BLaER1 treated with 17β-estradiol and CSF1 and Interleukin-3, amounts not matched to agents 10 nM and 100 nM (cell line): ENCODE data around the gene CEP104.

Source experiments
- H3K27ac ChIP-seq, 11 experiments: shearing (Covaris generic); formaldehyde crosslinking; 2 replicates each; pipeline ENCODE4 v1.8.1; 2022
- H3K27me3 ChIP-seq, 11 experiments: shearing (Covaris generic); formaldehyde crosslinking; 2 replicates each; pipeline ENCODE4 v1.8.1; 2022
- H3K36me3 ChIP-seq, 11 experiments: shearing (Covaris generic); formaldehyde crosslinking; 2 replicates each; pipeline ENCODE4 v1.8.1; 2022
- H3K4me1 ChIP-seq, 10 experiments: shearing (Covaris generic); formaldehyde crosslinking; 2 replicates each; pipeline ENCODE4 v1.8.1; 2022
- H3K4me2 ChIP-seq, 11 experiments: shearing (Covaris generic); formaldehyde crosslinking; 2 replicates each; pipeline ENCODE4 v1.8.1; 2022
- H3K4me3 ChIP-seq, 10 experiments: shearing (Covaris generic); formaldehyde crosslinking; 2 replicates each; pipeline ENCODE4 v1.8.1; 2022
- H3K9ac ChIP-seq, 11 experiments: shearing (Covaris generic); formaldehyde crosslinking; 2 replicates each; pipeline ENCODE4 v1.8.1; 2022
- H3K9me3 ChIP-seq, 11 experiments: shearing (Covaris generic); formaldehyde crosslinking; replicated peaks in 1 of 11; 2 replicates each; pipeline ENCODE4 v1.8.1; 2022
- H4K20me1 ChIP-seq, 11 experiments: shearing (Covaris generic); formaldehyde crosslinking; 2 replicates each; pipeline ENCODE4 v1.8.1; 2022
- Cebpa-rat ChIP-seq, 11 experiments: shearing (Covaris generic); IDR thresholded peaks; 2 replicates each; pipeline ENCODE4 v1.8.1; 2022

The CEP104 gene

DNA sequence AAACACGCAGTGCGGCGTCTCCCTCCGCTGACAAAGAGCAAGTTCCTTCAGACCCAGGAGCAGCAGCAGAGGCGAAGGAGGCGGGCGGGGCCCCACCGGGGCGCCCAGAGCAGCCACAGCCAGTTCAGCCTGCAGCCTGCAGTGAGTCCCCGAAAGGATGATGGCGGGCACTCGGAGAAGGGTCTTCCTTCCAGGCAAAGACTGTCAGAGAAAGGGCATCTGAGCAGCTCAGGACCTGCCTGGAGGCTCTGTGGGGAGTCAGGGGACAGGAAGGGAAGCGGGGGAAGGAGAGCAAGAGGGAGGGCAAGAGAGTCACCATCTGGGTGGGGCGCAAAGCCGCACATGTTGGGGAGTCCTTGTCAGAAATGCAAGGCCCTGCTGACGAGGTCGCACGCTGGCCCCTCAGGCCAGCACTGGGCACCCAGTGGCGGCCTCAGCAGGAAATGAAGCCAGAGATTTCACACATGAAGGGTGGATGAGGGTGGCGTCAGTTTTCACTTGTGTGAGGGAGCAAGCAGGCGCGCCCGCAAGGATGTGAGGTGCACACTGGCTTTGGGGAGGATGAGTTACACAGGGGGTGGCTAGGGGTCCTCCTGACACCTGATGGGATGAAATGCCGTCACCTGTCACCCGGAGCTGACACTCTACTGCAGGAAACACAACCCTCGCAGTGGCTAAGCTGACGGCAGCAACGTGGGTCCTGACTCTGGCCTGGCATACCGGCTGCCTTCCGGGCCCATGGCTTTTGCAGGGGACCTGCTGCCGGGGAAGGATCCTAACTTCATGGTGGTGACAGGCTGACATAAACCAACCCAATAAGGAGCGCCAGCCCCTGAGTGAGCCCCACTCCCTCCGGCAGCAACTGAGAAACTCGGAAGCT is 67.3 kb downstream of the CEP104 start:
- H4K20me1 ChIP-seq = peaks cover 99 to 100% (median 100%) of the 10 kb centered on the region in 11 experiments
- peaks cover 56 to 90% (median 83%) of the 10 kb centered on the region in 10 experiments for H3K4me1 ChIP-seq
- H3K27me3 ChIP-seq = peaks cover 0 to 4% (median 0%) of the 10 kb centered on the region in 11 experiments; a peak in 1 of 22 replicates
- peak overlapping the region; percentile 80 to 98 (median 87) for H3K4me2 ChIP-seq
- H3K27ac ChIP-seq = peak overlapping the region in 1 of 11 experiments; percentile 10; a peak in 1 of 22 replicates
- no peak for TF ChIP-seq Cebpa-rat (IDR thresholded peaks at IDR 0.05)
- H3K4me3 ChIP-seq = peak overlapping the region in 5 of 10 experiments; percentile 3 to 35 (median 6); a peak in 4 of 20 replicates
- peak overlapping the region; percentile 2 to 71 (median 37); a peak in 20 of 22 replicates for H3K9ac ChIP-seq
- no peaks in the 10 kb centered on the region for H3K9me3 ChIP-seq
- H3K36me3 ChIP-seq = peaks cover 41 to 75% (median 54%) of the 10 kb centered on the region in 11 experiments

DNA sequence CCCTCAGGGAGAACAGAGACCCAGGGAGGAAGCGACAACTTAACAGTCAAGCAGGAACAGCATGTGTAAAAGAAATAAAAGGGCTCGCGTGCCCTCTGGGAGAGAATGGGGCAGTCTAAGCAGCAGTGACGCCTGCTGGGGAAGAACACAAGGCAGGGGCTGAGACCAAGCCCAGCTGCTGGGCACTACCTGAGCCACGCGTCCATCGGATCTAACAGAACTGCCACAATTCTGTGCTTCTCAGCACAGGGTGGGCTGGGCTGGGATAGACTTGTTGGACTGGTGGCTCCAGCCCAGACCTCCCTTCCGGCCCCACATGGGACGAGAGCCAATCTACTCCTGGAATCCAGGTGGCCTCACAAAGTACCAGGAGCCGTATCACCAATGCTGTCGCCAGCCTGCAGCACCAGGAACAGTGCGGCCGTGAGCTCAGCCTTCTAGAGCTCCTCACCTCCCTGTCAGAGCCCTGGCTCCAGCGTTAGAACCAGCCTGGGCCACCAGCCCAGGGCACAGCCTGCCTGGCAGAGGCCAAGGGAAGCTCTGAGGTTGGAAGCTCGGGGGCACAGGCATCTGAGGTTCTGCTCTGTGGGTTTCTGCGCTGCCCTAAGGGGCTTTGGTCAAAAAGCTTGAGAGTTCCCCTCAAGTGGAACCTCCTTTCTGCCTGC is 68.1 kb downstream of the CEP104 start:
- Histone ChIP-seq H3K4me2 (peak overlapping the region; percentile 80 to 98 (median 87)), H3K27me3 (peaks cover 0 to 10% (median 0%) of the 10 kb centered on the region in 11 experiments; a peak in 3 of 22 replicates), H3K4me1 (peaks cover 48 to 90% (median 83%) of the 10 kb centered on the region in 10 experiments), H3K27ac (peak overlapping the region in 1 of 11 experiments; percentile 10; a peak in 1 of 22 replicates), H3K9ac (peak overlapping the region in 10 of 11 experiments; percentile 2 to 71 (median 44); a peak in 17 of 22 replicates), H4K20me1 (peaks cover 99 to 100% (median 100%) of the 10 kb centered on the region in 11 experiments), H3K36me3 (peaks cover 38 to 80% (median 58%) of the 10 kb centered on the region in 11 experiments), H3K9me3 (no peaks in the 10 kb centered on the region), H3K4me3 (peak overlapping the region in 3 of 10 experiments; percentile 3 to 35 (median 7); a peak in 4 of 20 replicates)
- no peak for TF ChIP-seq Cebpa-rat (IDR thresholded peaks at IDR 0.05)

DNA sequence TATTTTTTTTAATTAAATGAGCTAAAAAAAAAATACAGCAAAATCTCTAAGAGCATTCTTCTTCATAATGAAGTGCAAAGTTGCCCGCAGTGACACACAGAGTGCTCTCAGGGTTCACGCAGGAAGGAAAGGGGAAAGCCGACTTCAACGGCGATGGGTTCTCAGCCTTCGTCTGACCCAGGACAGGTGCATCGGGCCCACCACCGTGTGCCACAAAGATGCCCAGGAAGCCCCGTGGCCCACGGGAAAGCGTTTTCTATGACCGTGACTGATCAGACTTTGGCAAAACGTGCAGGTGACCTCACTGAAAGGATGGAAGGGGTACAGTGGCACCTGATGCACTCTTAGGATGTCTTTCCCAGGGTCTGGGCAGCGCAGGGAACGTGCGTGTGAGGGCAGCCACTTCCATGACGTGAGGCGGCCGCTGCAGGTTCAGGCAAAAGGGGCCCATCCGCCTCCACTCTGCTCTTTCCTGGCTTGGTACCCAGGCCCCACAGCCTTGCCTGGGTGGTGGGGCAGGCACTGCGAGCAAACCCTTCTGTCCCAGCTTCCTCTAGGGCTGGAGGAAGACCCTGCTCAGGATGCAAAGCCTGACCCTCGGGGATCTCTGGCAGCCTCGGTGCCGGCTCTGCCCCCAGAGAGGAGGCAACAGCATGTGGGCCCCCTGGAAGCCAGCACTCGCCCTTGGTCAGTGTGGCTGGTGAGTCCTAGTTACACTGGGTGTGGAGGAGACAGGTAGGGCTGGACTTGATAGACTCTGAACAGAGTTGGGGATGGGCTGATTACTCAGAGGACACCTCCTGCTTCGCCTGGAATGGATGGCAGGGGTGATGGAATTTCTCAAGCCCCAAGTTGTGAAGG is 69.0 kb downstream of the CEP104 start:
- Histone ChIP-seq H3K27me3 (peaks cover 0 to 10% (median 0%) of the 10 kb centered on the region in 11 experiments; a peak in 3 of 22 replicates), H3K4me1 (peaks cover 39 to 93% (median 83%) of the 10 kb centered on the region in 10 experiments), H4K20me1 (peaks cover 99 to 100% (median 100%) of the 10 kb centered on the region in 11 experiments), H3K4me2 (peak overlapping the region; percentile 80 to 98 (median 87)), H3K36me3 (peaks cover 33 to 80% (median 59%) of the 10 kb centered on the region in 11 experiments), H3K9ac (peak overlapping the region in 5 of 11 experiments; percentile 25 to 37 (median 32); a peak in 3 of 22 replicates), H3K27ac (no peak overlapping the region), H3K4me3 (no peak overlapping the region; a peak in 2 of 20 replicates), H3K9me3 (no peaks in the 10 kb centered on the region)
- no peak for TF ChIP-seq Cebpa-rat (IDR thresholded peaks at IDR 0.05)

DNA sequence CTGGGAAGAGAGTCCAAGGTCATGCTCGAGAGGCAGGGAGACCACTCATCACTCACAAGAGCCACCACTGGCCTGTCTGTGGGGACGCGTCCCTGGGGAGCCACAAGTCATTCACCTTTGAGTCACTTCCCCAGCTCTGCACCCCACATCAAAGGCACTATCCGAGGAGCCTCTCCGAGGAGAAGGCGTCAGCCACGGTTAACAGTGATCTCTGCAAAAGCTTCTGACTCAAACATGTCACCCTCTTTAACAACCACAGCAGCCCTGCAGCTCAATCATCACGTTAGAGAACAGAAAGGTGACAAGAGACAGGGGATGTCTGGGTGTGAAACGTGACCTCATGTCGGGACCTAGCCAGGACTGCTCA is 69.7 kb downstream of the CEP104 start:
- Histone ChIP-seq H3K4me1 (peaks cover 39 to 96% (median 85%) of the 10 kb centered on the region in 10 experiments), H3K27ac (no peak overlapping the region), H3K9ac (0 out of 22 replicates have a peak overlapping the region, but pooled peaks of 2 of the 11 experiments have one; percentile 25 to 32), H4K20me1 (peaks cover 92 to 100% (median 100%) of the 10 kb centered on the region in 11 experiments), H3K9me3 (no peaks in the 10 kb centered on the region), H3K27me3 (peaks cover 0 to 10% (median 0%) of the 10 kb centered on the region in 11 experiments; a peak in 3 of 22 replicates), H3K4me2 (peak overlapping the region; percentile 1 to 97 (median 86); a peak in 20 of 22 replicates), H3K36me3 (peaks cover 34 to 80% (median 59%) of the 10 kb centered on the region in 11 experiments), H3K4me3 (no peak overlapping the region)
- TF ChIP-seq Cebpa-rat (IDR thresholded peaks at IDR 0.05) = no peak

DNA sequence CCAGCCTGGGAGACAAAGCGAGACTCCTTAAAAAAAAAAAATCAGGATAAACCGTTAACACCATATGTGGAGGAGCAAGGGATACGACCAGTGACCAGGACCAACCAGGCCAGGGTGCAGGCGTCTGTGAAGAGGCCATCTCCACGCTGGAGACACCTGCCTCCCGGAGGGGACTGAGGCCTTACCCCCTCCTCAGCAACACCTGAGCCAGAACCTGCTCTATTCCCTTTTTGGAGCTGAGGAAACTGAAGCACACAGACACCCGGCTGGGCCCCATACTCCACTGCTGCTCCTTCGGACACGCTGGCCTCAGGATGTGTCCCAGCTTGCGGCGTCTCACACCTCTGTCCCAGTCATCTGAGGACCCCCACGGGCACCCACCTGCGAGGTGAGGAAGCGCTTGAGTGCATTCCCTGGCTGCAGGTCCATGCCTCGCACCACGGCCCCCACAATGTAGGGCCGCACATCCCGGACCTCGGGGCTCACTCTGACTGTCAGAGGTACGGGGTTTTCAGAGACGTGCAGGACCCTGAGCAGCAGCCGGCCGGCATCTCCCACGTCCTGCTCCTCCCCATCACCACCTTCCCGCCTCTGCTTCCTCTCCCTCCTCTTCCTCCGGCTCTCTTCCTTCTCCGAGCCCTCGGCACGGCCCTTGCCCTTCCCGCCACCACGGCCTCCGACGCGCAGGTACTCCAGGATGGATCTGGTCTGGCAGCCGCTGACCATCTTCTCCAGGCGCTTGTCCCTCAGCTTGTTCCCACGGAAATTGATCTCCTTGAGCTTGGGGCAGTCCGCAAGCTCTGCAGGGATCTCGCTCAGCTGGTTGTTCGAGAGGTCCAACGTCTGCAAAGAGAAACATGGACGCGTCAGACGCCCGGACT is 70.3 kb downstream of the CEP104 start:
- TF ChIP-seq Cebpa-rat (IDR thresholded peaks at IDR 0.05) = no peak
- Histone ChIP-seq H3K27me3 (peaks cover 0 to 10% (median 0%) of the 10 kb centered on the region in 11 experiments; a peak in 3 of 22 replicates), H3K4me1 (peaks cover 39 to 97% (median 83%) of the 10 kb centered on the region in 10 experiments), H3K9ac (no peak overlapping the region), H3K36me3 (peaks cover 41 to 81% (median 60%) of the 10 kb centered on the region in 11 experiments), H3K4me3 (no peak overlapping the region), H4K20me1 (peaks cover 86 to 100% (median 100%) of the 10 kb centered on the region in 11 experiments), H3K27ac (no peak overlapping the region), H3K9me3 (no peaks in the 10 kb centered on the region), H3K4me2 (peak overlapping the region; percentile 1 to 97 (median 86); a peak in 20 of 22 replicates)

DNA sequence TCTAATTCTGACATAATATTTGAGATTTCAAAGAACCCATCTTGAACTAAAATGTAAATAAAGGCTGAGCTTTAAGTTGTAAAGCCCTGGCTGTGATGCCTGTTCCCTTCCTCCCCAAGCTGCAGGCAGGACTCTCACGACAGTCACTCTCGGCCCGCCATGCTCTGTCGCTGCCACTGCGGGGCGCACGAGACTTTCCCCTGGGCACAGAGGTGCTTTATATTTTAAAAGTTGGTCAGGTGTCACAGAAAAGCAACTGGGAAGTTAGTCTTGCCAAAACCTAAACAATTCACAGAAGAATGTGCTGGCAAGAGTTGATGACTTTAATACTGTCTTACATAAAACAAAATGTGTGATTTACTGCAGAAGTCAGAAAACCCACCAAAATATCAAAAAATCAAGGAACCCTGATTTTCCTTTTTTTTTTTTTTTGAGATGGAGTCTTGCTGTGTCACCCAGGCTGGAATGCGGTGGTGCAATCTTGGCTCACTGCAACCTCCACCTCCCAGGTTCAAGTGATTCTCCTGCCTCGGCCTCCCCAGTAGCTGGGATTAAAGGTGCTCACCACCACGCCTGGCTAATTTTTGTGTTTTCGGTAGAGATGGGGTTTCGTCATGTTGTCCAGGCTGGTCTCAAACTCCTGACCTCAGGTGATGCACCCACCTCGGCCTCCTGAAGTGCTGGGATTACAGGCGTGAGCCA is 71.4 kb downstream of the CEP104 start:
- Histone ChIP-seq H3K27me3 (peaks cover 0 to 10% (median 0%) of the 10 kb centered on the region in 11 experiments; a peak in 3 of 22 replicates), H3K4me3 (no peak overlapping the region; a peak in 1 of 20 replicates), H4K20me1 (peaks cover 75 to 100% (median 95%) of the 10 kb centered on the region in 11 experiments), H3K4me1 (peaks cover 30 to 88% (median 74%) of the 10 kb centered on the region in 10 experiments), H3K9ac (0 out of 22 replicates have a peak overlapping the region, but pooled peaks of 2 of the 11 experiments have one; percentile 7 to 10), H3K27ac (no peak overlapping the region), H3K36me3 (peaks cover 52 to 81% (median 68%) of the 10 kb centered on the region in 11 experiments), H3K4me2 (peak overlapping the region in 9 of 11 experiments; percentile 18 to 91 (median 84); a peak in 15 of 22 replicates), H3K9me3 (no peaks in the 10 kb centered on the region)
- no peak for TF ChIP-seq Cebpa-rat (IDR thresholded peaks at IDR 0.05)
